ENCODE measurements around the gene GMPPB. TPM values are rescaled to one million over a fixed set of nuclear protein-coding genes. Genes with fewer than 3 reads are reported as not detected.

GMPPB gene
- total and polyA plus RNA-seq, 2 donors from 2014 or later, result 25.0 to 37.4 TPM

DNA sequence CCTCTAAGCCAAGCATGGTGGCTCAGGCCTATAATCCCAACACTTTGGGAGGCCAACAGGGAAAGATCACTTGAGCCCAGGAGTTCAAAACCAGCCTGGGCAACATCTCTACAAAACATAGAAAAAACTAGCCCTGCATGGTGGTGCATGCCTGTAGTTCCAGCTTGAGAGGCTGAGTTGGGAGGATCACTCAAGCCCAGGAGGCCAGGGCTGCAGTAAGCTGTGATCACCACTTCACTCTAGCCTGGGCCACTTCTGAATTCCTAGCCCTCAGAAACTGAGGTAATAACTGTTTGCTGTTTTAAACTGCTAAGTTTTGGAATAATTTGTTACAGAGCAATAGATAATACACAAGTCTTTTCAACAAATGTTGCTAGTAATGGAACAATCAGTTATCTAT is 46.2 kb upstream of the GMPPB start:
- DNase-seq (no peak), FAIRE-seq (no peak)
- H3K4me3 ChIP-seq (ENCODE audit: low read length in 3 of 3), result no peak overlapping the region
- H3K9me3 ChIP-seq (ENCODE audit: control insufficient read depth in 2 of 3, insufficient read depth in 1 of 3, low read length in 3 of 3), result no peaks in the 10 kb centered on the region
- no peaks in the 10 kb centered on the region for H3K4me1 ChIP-seq (ENCODE audit: control insufficient read depth in 2 of 3, insufficient read depth in 2 of 3, low read depth in 1 of 3, low read length in 3 of 3)
- intact Hi-C loops (cut with DNase I), result no loop called here
- no peak overlapping the region for H3K9ac ChIP-seq (ENCODE audit: low read length in 3 of 3)
- no peaks in the 10 kb centered on the region for H3K27me3 ChIP-seq (ENCODE audit: control insufficient read depth, insufficient read depth, low read length)
- H3K27ac ChIP-seq (ENCODE audit: low read depth in 2 of 2, low read length in 2 of 2), result no peak overlapping the region
- TF ChIP-seq, protein P1, sequence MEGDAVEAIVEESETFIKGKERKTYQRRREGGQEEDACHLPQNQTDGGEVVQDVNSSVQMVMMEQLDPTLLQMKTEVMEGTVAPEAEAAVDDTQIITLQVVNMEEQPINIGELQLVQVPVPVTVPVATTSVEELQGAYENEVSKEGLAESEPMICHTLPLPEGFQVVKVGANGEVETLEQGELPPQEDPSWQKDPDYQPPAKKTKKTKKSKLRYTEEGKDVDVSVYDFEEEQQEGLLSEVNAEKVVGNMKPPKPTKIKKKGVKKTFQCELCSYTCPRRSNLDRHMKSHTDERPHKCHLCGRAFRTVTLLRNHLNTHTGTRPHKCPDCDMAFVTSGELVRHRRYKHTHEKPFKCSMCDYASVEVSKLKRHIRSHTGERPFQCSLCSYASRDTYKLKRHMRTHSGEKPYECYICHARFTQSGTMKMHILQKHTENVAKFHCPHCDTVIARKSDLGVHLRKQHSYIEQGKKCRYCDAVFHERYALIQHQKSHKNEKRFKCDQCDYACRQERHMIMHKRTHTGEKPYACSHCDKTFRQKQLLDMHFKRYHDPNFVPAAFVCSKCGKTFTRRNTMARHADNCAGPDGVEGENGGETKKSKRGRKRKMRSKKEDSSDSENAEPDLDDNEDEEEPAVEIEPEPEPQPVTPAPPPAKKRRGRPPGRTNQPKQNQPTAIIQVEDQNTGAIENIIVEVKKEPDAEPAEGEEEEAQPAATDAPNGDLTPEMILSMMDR (IDR thresholded peaks at IDR 0.05; ENCODE audit: borderline replicate concordance, extremely low read depth, insufficient read depth), result no peak
- peaks cover 0 to 2% (median 0%) of the 10 kb centered on the region in 3 donors for H3K36me3 ChIP-seq (ENCODE audit: control insufficient read depth in 2 of 3, insufficient read depth in 3 of 3, low read length in 3 of 3)

DNA sequence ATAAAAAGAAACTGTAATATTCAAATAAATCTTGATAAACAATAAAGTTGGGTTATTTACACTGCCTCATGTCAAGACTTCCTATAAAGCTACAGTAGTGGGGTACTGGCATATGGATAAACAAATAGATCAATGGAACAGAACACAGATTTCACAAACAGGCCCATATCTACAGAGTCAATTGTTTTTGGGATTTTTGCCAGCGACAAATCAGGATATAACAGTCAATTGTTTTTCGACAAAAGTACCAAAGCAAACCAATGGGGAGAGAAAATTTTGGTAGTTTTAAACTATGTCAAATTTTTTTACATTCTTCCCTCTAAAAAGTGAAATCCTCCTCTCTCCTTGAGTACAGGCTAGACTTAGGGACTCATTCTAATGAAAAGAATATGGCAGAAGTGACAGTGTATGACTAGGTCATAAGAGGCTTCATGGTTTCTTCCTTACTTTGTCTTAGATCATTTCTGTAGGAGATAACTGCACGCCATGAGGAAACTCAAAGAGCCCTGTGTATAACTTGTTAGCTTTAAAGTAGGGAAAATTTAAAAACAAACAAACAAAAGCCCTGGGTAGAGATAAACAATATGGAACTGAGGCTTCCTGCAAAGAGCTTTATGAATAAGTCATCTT is 45.6 kb upstream of the GMPPB start:
- Histone ChIP-seq H3K9me3 (ENCODE audit: control insufficient read depth in 2 of 3, insufficient read depth in 1 of 3, low read length in 3 of 3) (no peaks in the 10 kb centered on the region), H3K27me3 (ENCODE audit: control insufficient read depth, insufficient read depth, low read length) (no peaks in the 10 kb centered on the region), H3K4me3 (ENCODE audit: low read length in 3 of 3) (no peak overlapping the region), H3K9ac (ENCODE audit: low read length in 3 of 3) (no peak overlapping the region), H3K36me3 (ENCODE audit: control insufficient read depth in 2 of 3, insufficient read depth in 3 of 3, low read length in 3 of 3) (peaks cover 0 to 2% (median 0%) of the 10 kb centered on the region in 3 donors), H3K27ac (ENCODE audit: low read depth in 2 of 2, low read length in 2 of 2) (no peak overlapping the region), H3K4me1 (ENCODE audit: control insufficient read depth in 2 of 3, insufficient read depth in 2 of 3, low read depth in 1 of 3, low read length in 3 of 3) (no peaks in the 10 kb centered on the region)
- FAIRE-seq (no peak), DNase-seq (no peak)
- intact Hi-C loops (cut with DNase I), result no loop called here
- TF ChIP-seq, protein P1 (IDR thresholded peaks at IDR 0.05; ENCODE audit: borderline replicate concordance, extremely low read depth, insufficient read depth), result no peak

DNA sequence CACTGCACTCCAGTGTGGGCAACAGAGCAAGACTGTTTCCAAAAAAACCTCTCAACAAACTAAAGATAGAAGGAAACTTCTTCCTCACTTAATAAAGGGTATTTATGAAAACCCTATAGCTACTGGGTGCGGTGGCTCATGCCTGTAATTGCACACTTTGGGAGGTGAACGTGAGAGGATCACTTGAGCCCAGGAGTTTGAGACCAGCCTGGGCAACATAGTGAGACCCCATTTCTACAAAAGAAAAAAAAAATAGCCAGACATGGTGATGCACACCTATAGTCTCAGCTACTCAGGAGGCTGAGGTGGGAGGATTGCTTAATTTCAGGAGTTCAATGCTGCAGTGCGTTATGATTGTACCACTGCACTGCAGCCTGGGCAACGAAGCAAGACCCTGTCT is 40.2 kb upstream of the GMPPB start:
- H3K9ac ChIP-seq (ENCODE audit: low read length in 3 of 3), result no peak overlapping the region
- TF ChIP-seq, protein P1 (IDR thresholded peaks at IDR 0.05; ENCODE audit: borderline replicate concordance, extremely low read depth, insufficient read depth), result no peak
- no peak overlapping the region for H3K27ac ChIP-seq (ENCODE audit: low read depth in 2 of 2, low read length in 2 of 2)
- H3K4me3 ChIP-seq (ENCODE audit: low read length in 3 of 3), result no peak overlapping the region
- no peaks in the 10 kb centered on the region for H3K4me1 ChIP-seq (ENCODE audit: control insufficient read depth in 2 of 3, insufficient read depth in 2 of 3, low read depth in 1 of 3, low read length in 3 of 3)
- intact Hi-C loops (cut with DNase I), result no loop called here
- no peaks in the 10 kb centered on the region for H3K36me3 ChIP-seq (ENCODE audit: control insufficient read depth in 2 of 3, insufficient read depth in 3 of 3, low read length in 3 of 3)
- no peaks in the 10 kb centered on the region for H3K27me3 ChIP-seq (ENCODE audit: control insufficient read depth, insufficient read depth, low read length)
- DNase-seq (no peak), FAIRE-seq (no peak)
- no peaks in the 10 kb centered on the region for H3K9me3 ChIP-seq (ENCODE audit: control insufficient read depth in 2 of 3, insufficient read depth in 1 of 3, low read length in 3 of 3)

DNA sequence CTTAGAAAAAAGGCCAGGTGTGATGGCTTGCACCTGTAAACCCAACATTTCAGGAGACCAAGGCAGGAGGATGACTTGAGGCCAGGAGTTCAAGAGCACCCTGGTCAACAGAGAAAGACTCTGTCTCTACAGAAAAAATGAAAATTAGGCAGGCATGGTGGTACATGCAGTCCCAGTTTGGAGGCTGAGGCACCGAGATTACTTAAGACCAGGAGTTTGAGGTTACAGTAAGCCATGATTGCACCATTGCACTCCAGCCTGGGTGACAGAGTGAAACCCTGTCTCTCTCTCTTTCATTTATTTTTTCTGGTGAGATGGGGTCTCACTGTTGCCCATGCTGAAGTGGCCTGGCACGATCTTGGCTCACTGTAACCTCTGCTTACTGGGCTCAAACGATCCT is 37.9 kb upstream of the GMPPB start:
- no peak for FAIRE-seq
- TF ChIP-seq, protein P1 (IDR thresholded peaks at IDR 0.05; ENCODE audit: borderline replicate concordance, extremely low read depth, insufficient read depth), result no peak

More for the DNA sequence above, 37.9 kb upstream of the GMPPB start:
- H3K27me3 ChIP-seq (ENCODE audit: control insufficient read depth, insufficient read depth, low read length), result no peaks in the 10 kb centered on the region
- H3K4me3 ChIP-seq (ENCODE audit: low read length in 3 of 3), result no peak overlapping the region
- H3K9me3 ChIP-seq (ENCODE audit: control insufficient read depth in 2 of 3, insufficient read depth in 1 of 3, low read length in 3 of 3), result no peaks in the 10 kb centered on the region
- H3K9ac ChIP-seq (ENCODE audit: low read length in 3 of 3), result no peak overlapping the region
- intact Hi-C loops (cut with DNase I), result no loop called here
- no peaks in the 10 kb centered on the region for H3K36me3 ChIP-seq (ENCODE audit: control insufficient read depth in 2 of 3, insufficient read depth in 3 of 3, low read length in 3 of 3)
- no peak overlapping the region for H3K27ac ChIP-seq (ENCODE audit: low read depth in 2 of 2, low read length in 2 of 2)
- DNase-seq, result no peak
- H3K4me1 ChIP-seq (ENCODE audit: control insufficient read depth in 2 of 3, insufficient read depth in 2 of 3, low read depth in 1 of 3, low read length in 3 of 3), result no peaks in the 10 kb centered on the region
